GM19397 (cell line): Measurements from ENCODE around the gene PRKCI.
"Not testable (repeated sequence)": the region's sequence is repeated elsewhere in the genome, so short reads cannot be mapped to it uniquely, and the experiment has no call there.

Experiments used
- ATAC-seq: cut with Tn5 transposase; IDR thresholded peaks from one replicate; pipeline ENCODE4 v1.9.1; 2021; ENCODE audit warnings: mild to moderate bottlenecking, moderate library complexity; ENCODE audit not compliant: unreplicated experiment

The PRKCI gene

GRCh38 chr3:170277833-170278580 lies 55.8 kb downstream of the PRKCI start:
- no peak for ATAC-seq

DNA sequence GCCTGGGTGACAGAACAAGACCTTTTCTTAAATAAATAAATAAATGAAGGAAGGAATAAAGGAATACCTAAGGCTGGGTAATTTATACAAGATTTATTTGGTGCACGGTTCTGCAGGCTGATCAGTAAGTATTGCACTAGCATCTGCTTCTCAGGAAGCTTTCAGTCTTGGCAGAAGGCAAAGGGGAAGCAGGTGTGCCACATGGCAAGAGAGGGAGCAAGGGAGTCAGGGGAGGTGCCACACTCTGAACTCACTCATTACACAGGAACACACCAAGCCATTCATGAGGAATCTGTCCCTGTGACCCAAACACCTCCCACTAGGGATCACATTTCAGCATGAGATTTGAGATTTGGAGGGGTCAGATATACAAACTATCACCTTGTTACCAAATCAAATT lies 56.4 kb downstream of the PRKCI start:
- ATAC-seq: no peak

GRCh38 chr3:170290194-170290593 lies 68.0 kb downstream of the PRKCI start:
- ATAC-seq: no peak

DNA sequence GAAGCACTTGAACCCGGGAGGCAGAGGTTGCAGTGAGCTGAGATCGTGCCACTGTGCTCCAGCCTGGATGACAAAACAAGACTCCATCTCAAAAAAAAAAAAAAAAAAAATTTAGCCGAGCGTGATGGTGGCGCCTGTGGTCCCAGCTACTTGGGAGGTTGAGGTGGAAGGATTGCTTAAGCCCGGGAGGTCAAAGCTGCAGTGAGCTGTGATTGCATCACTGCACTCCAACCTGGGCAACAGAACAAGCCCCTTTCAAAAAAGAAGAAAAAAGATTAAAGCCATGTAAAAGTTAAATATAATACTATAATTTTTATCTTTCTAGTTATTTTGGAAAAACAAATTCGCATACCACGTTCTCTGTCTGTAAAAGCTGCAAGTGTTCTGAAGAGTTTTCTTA lies 73.4 kb downstream of the PRKCI start:
- no peak for ATAC-seq

DNA sequence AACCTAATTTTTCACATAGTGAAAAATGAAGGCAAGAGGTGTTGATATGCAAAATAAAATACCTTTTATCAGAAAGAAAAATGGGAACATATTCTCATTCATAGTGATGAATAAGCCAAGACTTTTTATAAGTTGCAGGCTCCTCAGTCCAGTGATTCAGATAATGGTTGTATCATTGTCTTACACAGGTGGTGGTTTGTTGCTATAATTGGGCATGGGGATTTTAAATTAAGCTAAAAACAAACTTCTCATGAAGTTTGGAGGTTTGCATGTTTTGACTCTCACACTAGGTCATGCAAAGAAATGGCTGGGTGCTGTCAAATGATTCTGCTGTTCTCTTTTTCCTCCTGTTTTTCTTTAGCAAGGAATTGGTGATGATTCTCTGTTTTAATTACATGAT lies 74.5 kb downstream of the PRKCI start:
- ATAC-seq: no peak

DNA sequence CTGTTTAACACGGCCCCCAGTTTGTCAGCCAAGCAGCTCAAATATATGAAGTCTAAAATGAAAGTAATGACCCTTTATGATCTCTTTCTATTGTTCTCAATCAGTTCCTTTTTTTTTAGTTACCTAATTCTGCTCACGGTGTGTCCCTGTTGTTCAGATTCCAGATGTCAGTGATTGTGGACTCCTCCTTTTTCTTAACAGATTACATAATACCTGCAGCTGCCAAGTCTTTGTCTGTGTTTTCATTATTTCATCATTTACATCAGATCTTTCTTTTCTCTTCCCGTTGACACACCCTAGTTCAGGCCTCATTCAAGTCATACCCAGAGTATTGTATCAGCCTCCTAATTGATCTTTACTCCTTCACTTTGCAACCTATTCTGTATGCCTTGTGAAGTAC lies 79.2 kb downstream of the PRKCI start:
- ATAC-seq: no peak

DNA sequence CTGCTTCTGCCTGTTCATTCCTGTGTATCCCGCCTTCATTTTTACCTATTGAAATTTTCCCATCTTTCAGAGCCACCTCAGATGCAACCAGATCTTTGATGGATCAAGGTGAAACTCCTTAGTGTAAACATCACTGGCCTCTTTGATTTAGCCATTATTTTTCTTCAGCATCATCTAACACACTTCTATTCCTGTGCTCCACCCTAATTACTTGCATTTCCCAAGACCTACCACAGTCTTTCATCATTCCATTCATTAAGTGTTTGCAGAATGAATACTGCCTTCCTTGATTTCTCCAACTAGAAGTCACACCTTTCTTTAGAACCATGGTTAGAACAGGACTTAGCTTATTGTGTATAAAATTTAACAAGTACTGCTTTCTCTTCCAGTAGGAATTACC lies 79.8 kb downstream of the PRKCI start:
- no peak for ATAC-seq

GRCh38 chr3:170306015-170306414 lies 83.8 kb downstream of the PRKCI start:
- ATAC-seq: no peak

DNA sequence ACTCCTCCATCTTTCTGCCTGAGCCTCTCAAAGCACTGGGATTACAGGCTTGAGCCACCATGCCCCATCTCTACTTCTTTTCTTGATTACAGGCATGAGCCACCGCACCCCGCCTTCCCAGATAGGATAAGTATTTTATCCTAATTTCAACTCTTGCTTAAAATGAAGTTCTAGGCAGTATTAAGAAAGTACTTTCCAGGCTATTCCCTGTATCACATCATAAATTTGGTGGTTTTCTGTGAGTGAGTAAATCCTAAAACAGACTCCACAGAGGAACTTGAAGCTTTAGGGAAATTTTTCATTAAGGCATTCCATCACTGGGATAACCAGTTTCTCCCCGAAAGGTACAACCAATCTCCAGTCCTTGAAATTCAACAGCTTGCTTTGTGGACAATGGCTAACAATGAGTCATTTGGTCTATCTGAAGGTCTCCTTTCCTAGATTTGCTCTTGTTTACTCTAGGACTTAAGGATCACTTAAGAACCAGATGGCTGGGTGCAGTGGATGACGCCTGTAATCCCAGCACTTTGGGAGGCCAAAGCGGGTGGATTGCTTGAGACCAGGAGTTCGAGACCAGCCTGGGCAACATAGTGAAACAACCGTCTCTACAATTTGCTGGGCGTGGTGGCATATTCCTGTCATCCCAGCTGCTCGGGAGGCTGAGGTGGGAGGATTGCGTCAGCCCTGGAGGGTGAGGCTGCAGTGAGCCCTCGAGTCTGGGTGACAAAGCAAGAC lies 85.6 kb downstream of the PRKCI start:
- no peak for ATAC-seq

DNA sequence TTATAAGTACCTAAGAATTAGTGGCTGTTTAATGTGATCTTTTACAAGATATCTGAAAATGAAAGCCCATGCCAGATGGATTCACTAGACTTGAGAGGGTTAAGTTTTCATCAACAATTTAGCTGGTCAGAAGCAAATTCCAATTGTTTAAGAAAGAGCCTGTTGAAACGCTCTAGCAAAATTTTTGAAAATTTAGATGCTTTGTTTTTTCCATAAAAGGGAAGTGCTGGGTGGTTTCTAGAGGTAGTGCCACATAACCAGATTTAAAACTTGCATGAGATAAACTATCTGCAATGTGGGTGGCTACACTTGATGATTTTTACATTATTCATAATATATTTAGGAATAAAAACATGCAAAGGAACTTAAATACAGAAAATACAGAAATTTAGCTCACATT lies 86.8 kb downstream of the PRKCI start:
- ATAC-seq: no peak

- ATAC-seq: no peak
These were observed 95.7 kb downstream of the PRKCI start for GRCh38 chr3:170317954-170318353.

DNA sequence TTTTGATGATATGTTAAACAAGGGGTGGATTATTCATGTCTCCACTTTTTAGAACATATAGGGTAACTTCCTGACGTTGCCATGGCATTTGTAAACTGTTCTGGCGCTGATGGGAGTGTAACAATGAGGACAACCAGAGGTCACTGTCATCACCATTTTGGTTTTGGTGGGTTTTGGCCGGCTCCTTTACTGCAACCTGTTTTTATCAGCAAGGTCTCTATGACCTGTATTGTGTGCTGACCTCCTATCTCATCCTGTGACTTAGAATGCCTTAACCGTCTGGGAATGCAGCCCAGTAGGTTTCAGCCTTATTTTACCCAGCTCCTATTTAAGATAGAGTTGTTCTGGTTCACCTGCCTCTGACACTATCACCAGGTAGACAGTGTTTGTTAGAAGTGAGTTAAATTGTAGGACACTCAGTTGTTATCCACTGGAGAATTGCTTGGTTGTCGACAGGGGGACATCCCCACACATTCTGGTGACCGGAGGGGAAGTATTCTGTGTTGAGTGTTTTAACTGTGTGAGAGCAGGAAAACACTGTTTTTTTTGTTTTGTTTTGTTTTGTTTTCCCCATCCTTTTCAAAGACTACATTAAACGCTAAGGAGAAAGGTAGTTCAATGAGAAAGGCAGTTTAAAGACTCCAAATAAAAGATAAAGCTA lies 98.4 kb downstream of the PRKCI start:
- no peak for ATAC-seq

DNA sequence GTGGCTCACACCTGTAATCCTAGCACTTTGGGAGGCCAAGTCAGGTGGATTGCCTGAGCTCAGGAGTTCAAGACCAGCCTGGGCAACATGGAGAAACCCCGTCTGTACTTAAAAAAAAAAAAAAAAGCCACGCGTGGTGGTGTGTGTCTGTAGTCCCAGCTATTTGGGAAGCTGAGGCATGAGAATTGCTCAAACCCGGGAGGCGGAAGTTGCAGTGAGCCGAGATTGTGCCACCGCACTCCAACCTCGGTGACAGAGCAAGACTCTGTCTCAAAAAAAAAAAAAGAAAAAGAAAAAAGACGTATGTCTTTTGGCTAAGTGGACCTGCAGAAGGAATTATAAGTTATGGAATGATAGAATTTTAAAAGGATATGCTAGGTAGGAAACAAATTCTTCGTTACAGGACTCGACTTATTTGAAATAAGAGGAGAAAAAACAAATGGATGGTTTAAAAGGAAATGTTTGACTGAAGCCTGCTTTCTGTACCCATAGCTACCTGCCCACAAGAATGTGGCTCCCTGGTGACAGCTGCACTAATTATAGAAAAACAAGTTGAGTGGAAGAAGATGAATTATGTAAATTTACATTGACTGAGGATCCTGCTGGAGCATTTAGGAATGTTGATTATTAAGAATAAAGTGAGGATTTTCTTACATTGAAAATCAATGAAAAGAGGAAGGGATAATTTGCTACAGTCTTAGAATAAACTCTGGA lies 99.3 kb downstream of the PRKCI start:
- ATAC-seq: no peak

- ATAC-seq: no peak
These were observed 100.5 kb downstream of the PRKCI start for GRCh38 chr3:170322566-170323269.

GRCh38 chr3:170323331-170323730 lies 101.1 kb downstream of the PRKCI start:
- no peak for ATAC-seq

DNA sequence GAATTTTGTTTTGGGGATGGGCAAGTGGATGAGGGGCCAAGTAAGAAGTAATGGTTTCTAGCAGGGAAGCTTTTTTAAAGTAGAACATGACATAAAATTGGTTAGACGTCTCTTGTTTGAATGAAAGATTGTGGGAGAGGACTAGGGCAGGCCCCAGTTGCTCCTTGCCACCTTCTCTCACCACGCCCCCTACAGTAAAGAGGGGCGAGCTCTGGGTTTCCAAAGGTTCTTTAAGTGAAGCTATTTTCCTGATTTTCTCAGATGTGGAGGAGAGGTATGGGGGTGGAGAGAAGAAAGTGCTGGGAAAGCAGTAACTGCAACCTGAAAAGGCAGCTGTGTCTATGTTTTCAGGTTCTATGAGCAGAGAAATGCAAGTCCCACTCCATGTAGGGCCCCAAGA lies 102.7 kb downstream of the PRKCI start:
- ATAC-seq: no peak

DNA sequence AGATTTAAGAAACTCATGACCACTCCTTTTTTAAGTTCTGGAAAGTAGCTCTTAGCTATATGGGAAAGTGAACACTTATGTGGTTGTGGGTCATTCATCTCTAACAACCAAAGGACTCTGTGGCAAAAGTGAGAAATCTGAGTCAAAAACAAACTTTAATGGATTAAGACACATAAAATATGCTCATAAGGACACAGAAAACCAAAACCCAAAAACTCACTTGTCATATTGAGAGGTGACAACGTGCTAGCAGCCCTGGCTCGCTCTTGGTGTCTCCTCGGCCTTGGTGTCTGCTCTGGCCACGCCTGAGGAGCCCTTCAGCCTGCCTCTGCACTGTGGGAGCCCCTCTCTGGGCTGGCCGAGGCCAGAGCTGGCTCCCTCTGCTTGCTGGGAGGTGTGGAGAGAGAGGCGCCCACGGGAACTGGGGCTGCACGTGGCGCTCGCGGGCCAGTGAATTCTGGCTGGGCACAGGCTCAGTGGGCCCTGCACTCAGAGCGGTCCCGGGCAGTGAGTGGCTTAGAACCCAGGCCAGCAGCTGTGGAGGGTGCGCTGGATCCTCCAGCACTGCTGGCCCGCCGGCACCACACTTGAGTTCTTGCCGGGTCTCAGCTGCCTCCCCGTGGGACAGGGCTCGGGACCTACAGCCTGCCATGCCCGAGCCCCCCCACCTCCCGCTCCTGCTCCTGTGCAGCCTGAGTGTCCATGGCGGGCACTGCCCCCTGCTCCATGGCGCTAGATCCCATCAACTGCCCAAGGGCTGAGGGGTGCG lies 105.0 kb downstream of the PRKCI start:
- ATAC-seq: no peak

- not testable (repeated sequence) for ATAC-seq
These were observed 105.8 kb downstream of the PRKCI start for GRCh38 chr3:170327868-170328548.

GRCh38 chr3:170330366-170330765 lies 108.1 kb downstream of the PRKCI start:
- no peak for ATAC-seq
